ENCODE data around the gene PIP4K2A. TPM values are rescaled to one million over a fixed set of nuclear protein-coding genes. Genes with fewer than 3 reads are reported as not detected.

PIP4K2A gene
- total RNA-seq, 1 donor from 2014 or later: 17.9 TPM

DNA sequence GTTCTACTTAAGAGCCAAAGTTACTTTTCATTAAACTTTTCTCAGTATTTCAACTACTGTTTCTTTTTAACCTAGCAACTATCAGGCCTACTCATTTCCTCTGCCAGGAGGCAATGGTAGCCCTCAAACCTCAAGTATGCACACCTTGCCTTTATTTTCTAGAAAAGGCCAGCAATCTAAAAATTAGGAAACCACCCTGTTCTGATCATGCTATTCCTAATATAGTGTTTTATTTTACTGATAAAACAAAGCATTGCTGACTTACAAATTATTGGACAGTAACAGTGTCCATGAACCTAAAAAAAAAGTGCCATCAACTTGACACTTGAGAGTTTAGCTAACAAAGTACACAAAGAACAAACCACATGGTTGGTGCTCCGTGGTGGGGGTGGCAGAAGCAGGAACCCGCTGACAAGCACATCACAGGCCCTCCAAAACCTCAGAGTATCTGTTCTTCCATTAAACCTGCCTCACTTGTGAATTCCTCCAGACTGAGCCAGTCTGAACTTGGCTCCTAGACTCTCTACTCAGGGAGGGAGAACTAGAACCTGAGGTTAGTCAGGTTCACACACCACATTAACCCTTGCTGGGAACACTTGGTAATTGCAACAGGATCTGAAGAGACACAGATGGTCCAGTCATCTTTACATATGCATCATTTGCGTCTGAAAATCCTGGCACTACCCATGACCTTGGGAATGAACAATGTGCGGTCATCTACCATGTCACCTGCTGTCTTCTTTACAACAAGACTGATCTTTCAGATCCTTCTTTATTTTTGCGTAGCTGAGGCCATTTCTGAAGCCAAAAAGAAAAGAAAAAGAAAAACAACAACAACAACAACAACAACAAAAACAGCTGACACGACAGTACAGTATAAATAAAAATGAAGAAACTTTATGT lies 31.9 kb downstream of the PIP4K2A start:
- Histone ChIP-seq H3K36me3 (ENCODE audit: control insufficient read depth, insufficient read depth, low read length) (no peaks in the 10 kb centered on the region), H3K4me3 (ENCODE audit: low read depth, low read length) (no peak overlapping the region), H3K27me3 (ENCODE audit: control insufficient read depth, insufficient read depth, low read length) (no peaks in the 10 kb centered on the region)
- TF ChIP-seq, protein P1, sequence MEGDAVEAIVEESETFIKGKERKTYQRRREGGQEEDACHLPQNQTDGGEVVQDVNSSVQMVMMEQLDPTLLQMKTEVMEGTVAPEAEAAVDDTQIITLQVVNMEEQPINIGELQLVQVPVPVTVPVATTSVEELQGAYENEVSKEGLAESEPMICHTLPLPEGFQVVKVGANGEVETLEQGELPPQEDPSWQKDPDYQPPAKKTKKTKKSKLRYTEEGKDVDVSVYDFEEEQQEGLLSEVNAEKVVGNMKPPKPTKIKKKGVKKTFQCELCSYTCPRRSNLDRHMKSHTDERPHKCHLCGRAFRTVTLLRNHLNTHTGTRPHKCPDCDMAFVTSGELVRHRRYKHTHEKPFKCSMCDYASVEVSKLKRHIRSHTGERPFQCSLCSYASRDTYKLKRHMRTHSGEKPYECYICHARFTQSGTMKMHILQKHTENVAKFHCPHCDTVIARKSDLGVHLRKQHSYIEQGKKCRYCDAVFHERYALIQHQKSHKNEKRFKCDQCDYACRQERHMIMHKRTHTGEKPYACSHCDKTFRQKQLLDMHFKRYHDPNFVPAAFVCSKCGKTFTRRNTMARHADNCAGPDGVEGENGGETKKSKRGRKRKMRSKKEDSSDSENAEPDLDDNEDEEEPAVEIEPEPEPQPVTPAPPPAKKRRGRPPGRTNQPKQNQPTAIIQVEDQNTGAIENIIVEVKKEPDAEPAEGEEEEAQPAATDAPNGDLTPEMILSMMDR (IDR thresholded peaks at IDR 0.05; ENCODE audit: insufficient read depth, low read length, severe bottlenecking): no peak
- DNase-seq (ENCODE audit: low read depth) (peak; percentile 84), FAIRE-seq (no peak)

- DNase-seq (ENCODE audit: low read depth) (peak; percentile 85), FAIRE-seq (no peak)
- no peaks in the 10 kb centered on the region for H3K27me3 ChIP-seq (ENCODE audit: control insufficient read depth, insufficient read depth, low read length)
- no peaks in the 10 kb centered on the region for H3K36me3 ChIP-seq (ENCODE audit: control insufficient read depth, insufficient read depth, low read length)
- no peak overlapping the region for H3K4me3 ChIP-seq (ENCODE audit: low read depth, low read length)
- TF ChIP-seq, protein P1 (IDR thresholded peaks at IDR 0.05; ENCODE audit: insufficient read depth, low read length, severe bottlenecking): no peak
These were observed 32.6 kb downstream of the PIP4K2A start for GRCh38 chr10:22681783-22682183.

GRCh38 chr10:22681301-22681700 lies 33.1 kb downstream of the PIP4K2A start:
- FAIRE-seq: no peak
- Histone ChIP-seq H3K36me3 (ENCODE audit: control insufficient read depth, insufficient read depth, low read length) (no peaks in the 10 kb centered on the region), H3K27me3 (ENCODE audit: control insufficient read depth, insufficient read depth, low read length) (no peaks in the 10 kb centered on the region), H3K4me3 (ENCODE audit: low read depth, low read length) (no peak overlapping the region)
- TF ChIP-seq, protein P1 (IDR thresholded peaks at IDR 0.05; ENCODE audit: insufficient read depth, low read length, severe bottlenecking): no peak
- DNase-seq (ENCODE audit: low read depth): no peak

DNA sequence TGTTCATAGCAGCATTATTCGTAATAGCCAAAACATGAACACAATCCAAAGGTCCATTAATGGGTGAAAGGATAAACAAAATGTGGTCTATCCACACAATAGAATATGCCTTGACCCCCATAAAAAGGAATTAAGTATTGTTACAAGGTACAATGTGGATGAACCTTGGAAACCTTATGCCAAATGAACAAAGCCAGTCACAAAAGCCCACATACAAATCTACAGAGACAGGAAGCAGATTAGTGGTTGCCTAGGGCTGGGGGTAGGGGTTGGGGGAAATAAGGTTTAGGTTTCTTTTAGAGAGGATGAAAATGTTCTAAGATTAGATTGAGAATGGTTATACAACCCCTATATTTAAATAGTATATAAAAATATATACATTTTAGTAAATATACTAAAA lies 34.8 kb downstream of the PIP4K2A start:
- no peak for FAIRE-seq
- TF ChIP-seq, protein P1 (IDR thresholded peaks at IDR 0.05; ENCODE audit: insufficient read depth, low read length, severe bottlenecking): no peak
- no peaks in the 10 kb centered on the region for H3K27me3 ChIP-seq (ENCODE audit: control insufficient read depth, insufficient read depth, low read length)
- H3K4me3 ChIP-seq (ENCODE audit: low read depth, low read length): no peak overlapping the region
- H3K36me3 ChIP-seq (ENCODE audit: control insufficient read depth, insufficient read depth, low read length): no peaks in the 10 kb centered on the region
- no peak for DNase-seq (ENCODE audit: low read depth)

DNA sequence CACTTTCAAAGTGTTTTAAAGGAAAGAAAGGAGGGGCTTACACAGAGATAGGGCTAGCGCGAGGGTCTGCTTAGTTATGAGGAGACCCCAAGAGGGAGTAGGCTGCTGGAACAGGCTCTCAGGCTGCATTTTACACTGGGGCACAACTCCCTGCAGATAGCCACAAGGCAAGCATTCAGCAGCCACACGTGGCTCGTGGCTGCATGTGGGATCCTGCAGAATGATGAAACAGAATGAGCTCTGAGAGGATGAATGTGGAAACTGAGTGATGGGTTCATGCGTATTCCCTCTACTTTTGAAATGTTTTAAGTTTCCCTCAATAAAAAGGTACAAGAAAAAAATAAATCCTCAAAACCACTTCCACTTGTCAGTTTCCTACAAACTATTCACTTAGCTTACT lies 37.0 kb downstream of the PIP4K2A start:
- DNase-seq (ENCODE audit: low read depth) (no peak), FAIRE-seq (no peak)
- H3K36me3 ChIP-seq (ENCODE audit: control insufficient read depth, insufficient read depth, low read length): no peaks in the 10 kb centered on the region
- TF ChIP-seq, protein P1 (IDR thresholded peaks at IDR 0.05; ENCODE audit: insufficient read depth, low read length, severe bottlenecking): no peak
- no peaks in the 10 kb centered on the region for H3K27me3 ChIP-seq (ENCODE audit: control insufficient read depth, insufficient read depth, low read length)
- H3K4me3 ChIP-seq (ENCODE audit: low read depth, low read length): no peak overlapping the region

Data from bronchial epithelial cell (primary cell).